HepG2 (cell line): Measurements from ENCODE around the gene ARMC3. TPM values are rescaled to one million over a fixed set of nuclear protein-coding genes. Genes with fewer than 3 reads are reported as not detected.
"Not testable (repeated sequence)": the region's sequence is repeated elsewhere in the genome, so short reads cannot be mapped to it uniquely, and the experiment has no call there.

Experiments used
- ATAC-seq: fragments of 200-7000 bp; cut with Tn5 transposase; 3 replicates; pipeline ENCODE4 v1.9.1; 2020; ENCODE audit warnings: mild to moderate bottlenecking, moderate library complexity
- BruUV-seq: library from RNA; stranded (reverse); fragments of 400-500 nt; replicated peaks from 2 replicates; lab custom pipeline; 2021; lab: Mats Ljungman, UMichigan
- CTCF ChIA-PET: fragments of 300-600 bp; formaldehyde crosslinking; extraction: SDS; loops from one replicate; lab custom pipeline; 2021; ENCODE audit warnings: low total read pairs, inconsistent platforms, low intra/inter-chr PET ratio; lab: Yijun Ruan, JAX
- POLR2A ChIA-PET: fragments of 350-600 bp; sonication (Branson Sonifier 250); formaldehyde crosslinking; loops from one replicate; lab custom pipeline; 2020; ENCODE audit warnings: antibody characterized with exemption, inconsistent platforms; lab: Yijun Ruan, JAX
- DNase-seq: peaks from one replicate; pipeline ENCODE4 v3.0.0-alpha.2; 2015; ENCODE audit warnings: low spot score
- FAIRE-seq: peaks from 3 replicates; lab custom pipeline; 2011; peaks lifted over from hg19 to GRCh38; lab: Jason Lieb, UNC
- H2AFZ ChIP-seq: one replicate; pipeline ENCODE4 v1.6.1; 2011; ENCODE audit warnings: low read length, inconsistent platforms
- H3K27ac ChIP-seq: fragments of 300-600 bp; 3 replicates; pipeline ENCODE4 v1.8.0; 2011; ENCODE audit warnings: mixed run types, mild to moderate bottlenecking, mixed read lengths, low read length, inconsistent platforms; ENCODE audit not compliant: insufficient read depth; ENCODE audit errors: extremely low read length
- H3K27me3 ChIP-seq, 2 experiments: fragments of 200-600 bp in 1 of 2; 2 replicates in 1 of 2; 3 replicates in 1 of 2; pipeline versions ENCODE4 v1.6.0 to v1.8.0; 2011; ENCODE audit warnings: low read length in 2 of 2, mild to moderate bottlenecking in 2 of 2, moderate library complexity in 2 of 2, inconsistent platforms in 1 of 2; ENCODE audit not compliant: insufficient read depth in 2 of 2, control insufficient read depth in 1 of 2
- H3K36me3 ChIP-seq, 2 experiments: fragments of 200-600 bp in 1 of 2; replicated peaks in 1 of 2; 2 replicates in 1 of 2; 3 replicates in 1 of 2; pipeline versions ENCODE4 v1.5.1 to v1.8.0; 2011; ENCODE audit warnings: low read length in 2 of 2, inconsistent platforms in 1 of 2; ENCODE audit not compliant: insufficient read depth in 2 of 2, control insufficient read depth in 1 of 2
- H3K4me1 ChIP-seq: 2 replicates; pipeline ENCODE4 v1.5.1; 2012; ENCODE audit warnings: low read length, inconsistent platforms; ENCODE audit not compliant: insufficient read depth
- H3K4me2 ChIP-seq: 2 replicates; pipeline ENCODE4 v1.6.0; 2011; ENCODE audit warnings: low read depth, low read length, inconsistent platforms
- H3K4me3 ChIP-seq, 3 experiments: fragments of 200-600 bp in 1 of 3; sonication (generic), shearing (Covaris generic) in 1 of 3; replicated peaks in 1 of 3; 2 replicates each; pipeline ENCODE4 v1.5.1; 2011 to 2016; ENCODE audit warnings: low read length in 3 of 3, inconsistent platforms in 2 of 3, low read depth in 2 of 3, mild to moderate bottlenecking in 2 of 3, control low read depth in 1 of 3, mixed read lengths in 1 of 3; ENCODE audit not compliant: insufficient read depth in 1 of 3
- H3K79me2 ChIP-seq: one replicate; pipeline ENCODE4 v1.6.1; 2011; ENCODE audit warnings: low read length, inconsistent platforms; ENCODE audit not compliant: insufficient read depth
- H3K9ac ChIP-seq: 2 replicates; pipeline ENCODE4 v1.6.0; 2011; ENCODE audit warnings: mild to moderate bottlenecking, low read depth, low read length, inconsistent platforms; ENCODE audit not compliant: insufficient read depth
- H3K9me3 ChIP-seq: 2 replicates; pipeline ENCODE4 v1.5.1; 2012; ENCODE audit warnings: mild to moderate bottlenecking, low read length
- H4K20me1 ChIP-seq: 2 replicates; pipeline ENCODE4 v1.6.0; 2011; ENCODE audit warnings: inconsistent platforms, mild to moderate bottlenecking, low read length, moderate library complexity; ENCODE audit not compliant: insufficient read depth
- MAFF ChIP-seq: IDR thresholded peaks from 2 replicates; pipeline ENCODE4 v1.6.1; 2011; ENCODE audit warnings: low read depth, low read length, improper control_type of control experiment
- MAFK ChIP-seq, 2 experiments: IDR thresholded peaks in 1 of 2; conservative IDR thresholded peaks in 1 of 2; 2 replicates each; pipeline ENCODE4 v1.6.1; 2011; ENCODE audit warnings: improper control_type of control experiment in 2 of 2, low read length in 2 of 2
- SMYD3 ChIP-seq: sonication (generic); formaldehyde crosslinking; IDR thresholded peaks from 2 replicates; pipeline ENCODE4 v1.8.1; 2023; ENCODE audit warnings: mild to moderate bottlenecking, missing genetic modification reagents
- ZNF773 ChIP-seq: sonication (generic); formaldehyde crosslinking; IDR thresholded peaks from 2 replicates; pipeline ENCODE4 v1.4.0; 2020; ENCODE audit warnings: missing genetic modification reagents, borderline replicate concordance
- WGBS: methylation state at CpG from one replicate; pipeline ENCODE4 v1.1.6; 2017; ENCODE audit warnings: low lambda C conversion rate; 5-methylcytosine and 5-hydroxymethylcytosine counted together
- in situ Hi-C: cut with HindIII; loops from 2 replicates; pipeline ENCODE4 v1.10.0; 2017; ENCODE audit warnings: low pct_unique_long_range_greater_than_20kb; ENCODE audit not compliant: extremely low pct_ligation_motif_present
- intact Hi-C: fragments of 100-400 bp; cut with micrococcal nuclease; formaldehyde crosslinking; loops from one replicate; pipeline ENCODE4 v1.10.0; 2022; ENCODE audit not compliant: unreplicated experiment
- polyA plus RNA-seq, 8 experiments: library from polyadenylated mRNA; depleted of rRNA in 3 of 8; stranded (reverse) in 7 of 8; unstranded in 1 of 8; fragments of >200 nt; fragmentation: Illumina TruSeq in 4 of 8; extraction: Trizol in 4 of 8; gene quantifications; 2 replicates each; pipeline versions ENCODE4 v1.2.1 to v1.2.3, GENCODE V29; 2011 to 2016; ENCODE audit warnings: low read depth in 4 of 8, missing spikeins in 1 of 8, mixed read lengths in 1 of 8; ENCODE audit not compliant: insufficient read depth in 1 of 8
- total RNA-seq, 5 experiments: library from RNA; depleted of rRNA; stranded (reverse); fragments of >200 nt; fragmentation: Illumina TruSeq; extraction: Trizol; gene quantifications; 2 replicates each; pipeline ENCODE4 v1.2.3, GENCODE V29; 2016; ENCODE audit warnings: low read depth in 1 of 5
- TF ChIP-seq, protein P1 (sequence below): sonication (generic); formaldehyde crosslinking; IDR thresholded peaks from 2 replicates; pipeline ENCODE4 v1.5.1; 2020; ENCODE audit warnings: missing genetic modification reagents, mild to moderate bottlenecking, borderline replicate concordance

Gene ARMC3
- total and polyA plus RNA-seq, 2 of the 13 experiments (the other 11 are each of a cell fraction or from before 2014, with no cell fraction given): not detected

- H4K20me1 ChIP-seq, DNase-seq, H3K9me3 ChIP-seq, POLR2A ChIA-PET, H3K4me2 ChIP-seq, H3K79me2 ChIP-seq, CTCF ChIA-PET, H3K36me3 ChIP-seq, H2AFZ ChIP-seq, ATAC-seq, H3K27ac ChIP-seq, intact Hi-C loops, FAIRE-seq: not testable (repeated sequence)
- peak; percentile 67 for TF ChIP-seq MAFF
- TF ChIP-seq MAFK (conservative IDR thresholded peaks at IDR 0.05 in 1 of 2, IDR thresholded peaks at IDR 0.05 in 1 of 2; ENCODE audit: low read length in 2 of 2): peak; percentile 36 to 84; a peak in 3 of 4 replicates
- TF ChIP-seq, all 625 proteins: peak for 2; not testable (repeated sequence) for 623
- WGBS: 29% methylated on average over 11 of the region's 12 CpGs
- in situ Hi-C loops, H3K9ac ChIP-seq, H3K4me3 ChIP-seq, BruUV-seq, H3K4me1 ChIP-seq, H3K27me3 ChIP-seq: not testable (repeated sequence)
These were observed 142.4 kb downstream of the ARMC3 start for GRCh38 chr10:23070092-23070912.

DNA sequence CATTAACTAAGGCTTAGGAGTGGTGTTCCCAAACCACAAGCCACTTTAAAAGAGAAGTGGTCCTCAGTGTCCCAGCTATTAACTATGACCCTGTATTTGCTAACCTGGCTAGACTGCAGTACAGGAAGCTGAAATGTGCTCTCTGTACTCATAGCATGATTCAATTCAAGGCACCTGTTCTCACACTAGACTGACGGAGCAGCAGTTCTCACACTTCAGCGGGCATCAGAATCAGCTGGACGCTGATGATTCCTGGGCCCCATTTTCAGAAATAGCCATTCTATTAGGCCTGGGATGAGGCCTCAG is 143.0 kb downstream of the ARMC3 start:
- intact Hi-C loops (no loop called here), in situ Hi-C loops (no loop called here)
- WGBS: 67% methylated on average over 3 of the region's 3 CpGs
- H3K27ac ChIP-seq: no peak overlapping the region
- no peak overlapping the region for H3K4me3 ChIP-seq
- TF ChIP-seq ZNF773: no peak
- no peak for TF ChIP-seq SMYD3
- TF ChIP-seq, protein P1, sequence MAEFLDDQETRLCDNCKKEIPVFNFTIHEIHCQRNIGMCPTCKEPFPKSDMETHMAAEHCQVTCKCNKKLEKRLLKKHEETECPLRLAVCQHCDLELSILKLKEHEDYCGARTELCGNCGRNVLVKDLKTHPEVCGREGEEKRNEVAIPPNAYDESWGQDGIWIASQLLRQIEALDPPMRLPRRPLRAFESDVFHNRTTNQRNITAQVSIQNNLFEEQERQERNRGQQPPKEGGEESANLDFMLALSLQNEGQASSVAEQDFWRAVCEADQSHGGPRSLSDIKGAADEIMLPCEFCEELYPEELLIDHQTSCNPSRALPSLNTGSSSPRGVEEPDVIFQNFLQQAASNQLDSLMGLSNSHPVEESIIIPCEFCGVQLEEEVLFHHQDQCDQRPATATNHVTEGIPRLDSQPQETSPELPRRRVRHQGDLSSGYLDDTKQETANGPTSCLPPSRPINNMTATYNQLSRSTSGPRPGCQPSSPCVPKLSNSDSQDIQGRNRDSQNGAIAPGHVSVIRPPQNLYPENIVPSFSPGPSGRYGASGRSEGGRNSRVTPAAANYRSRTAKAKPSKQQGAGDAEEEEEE (CRISPR knock-in tag): no peak
- DNase-seq: no peak
- FAIRE-seq: no peak
- ChIA-PET CTCF (no interaction called here), POLR2A (no interaction called here)
- H2AFZ ChIP-seq: no peak overlapping the region
- no peak overlapping the region for H3K9ac ChIP-seq
- BruUV-seq: no TSS peak
- no peak overlapping the region for H3K4me2 ChIP-seq
- no peaks in the 10 kb centered on the region for H3K9me3 ChIP-seq
- no peaks in the 10 kb centered on the region for H3K36me3 ChIP-seq
- H3K4me1 ChIP-seq: no peaks in the 10 kb centered on the region; the same call in 1 of the 2 replicates
- no peaks in the 10 kb centered on the region for H3K27me3 ChIP-seq
- H4K20me1 ChIP-seq: no peaks in the 10 kb centered on the region
- ATAC-seq: no peak
- H3K79me2 ChIP-seq: no peaks in the 10 kb centered on the region

DNA sequence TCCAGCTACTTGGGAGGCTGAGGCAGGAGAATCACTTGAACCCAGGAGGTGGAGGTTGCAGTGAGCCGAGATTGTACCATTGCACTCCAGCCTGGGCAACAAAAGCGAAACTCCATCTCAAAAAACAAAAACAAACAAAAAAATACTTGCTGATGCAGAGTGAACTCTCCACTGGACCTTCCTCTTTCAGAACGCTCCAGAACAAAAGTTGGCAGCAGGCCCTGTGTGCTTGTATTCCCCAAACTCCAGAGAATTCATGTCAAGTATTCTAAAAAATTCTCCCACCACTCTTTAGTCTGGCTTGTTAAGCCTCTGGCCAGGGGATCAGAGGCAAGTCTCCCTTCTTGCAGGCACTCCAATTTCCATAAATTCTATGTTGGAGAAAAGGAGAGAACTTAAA is 144.7 kb downstream of the ARMC3 start:
- H3K9me3 ChIP-seq, H3K4me1 ChIP-seq, H3K4me3 ChIP-seq, H3K79me2 ChIP-seq, H3K4me2 ChIP-seq, H3K27ac ChIP-seq, CTCF ChIA-PET, H2AFZ ChIP-seq, FAIRE-seq, H3K9ac ChIP-seq, BruUV-seq, POLR2A ChIA-PET, in situ Hi-C loops, H4K20me1 ChIP-seq, H3K27me3 ChIP-seq, intact Hi-C loops, DNase-seq, ATAC-seq, H3K36me3 ChIP-seq: not testable (repeated sequence)
- WGBS: 9% methylated on average over 3 of the region's 3 CpGs
